HG03354 (cell line): ENCODE results near the gene SUPT20H.
"Not testable (repeated sequence)": the region's sequence is repeated elsewhere in the genome, so short reads cannot be mapped to it uniquely, and the experiment has no call there.

Experiments
- ATAC-seq: cut with Tn5 transposase; IDR thresholded peaks from one replicate; pipeline ENCODE4 v1.9.1; 2021; ENCODE audit warnings: mild to moderate bottlenecking; ENCODE audit not compliant: unreplicated experiment, poor library complexity, severe bottlenecking

Gene SUPT20H

DNA sequence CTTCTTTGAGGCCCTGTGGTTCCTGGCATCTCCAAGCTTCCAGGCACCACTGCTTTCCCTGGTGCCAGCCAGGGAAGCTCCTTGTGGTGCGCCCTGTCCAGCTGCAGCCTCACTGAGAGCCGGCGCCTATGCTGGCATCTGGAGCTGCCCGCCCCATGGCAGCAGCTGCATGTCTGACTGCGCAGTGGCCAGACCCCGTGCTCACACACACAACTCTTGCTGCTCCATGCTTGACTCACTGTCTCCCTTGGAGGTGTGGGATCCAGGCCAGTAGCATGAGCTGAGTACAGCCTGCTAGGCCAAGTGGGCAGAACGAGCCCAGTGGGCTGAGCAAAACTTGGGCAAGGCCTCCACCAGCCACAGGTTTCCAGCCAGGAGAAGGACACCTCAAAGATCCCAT is 11.5 kb upstream of the SUPT20H start:
- ATAC-seq: no peak

- ATAC-seq: no peak
These were observed 10.7 kb upstream of the SUPT20H start for GRCh38 chr13:37070145-37070695.

DNA sequence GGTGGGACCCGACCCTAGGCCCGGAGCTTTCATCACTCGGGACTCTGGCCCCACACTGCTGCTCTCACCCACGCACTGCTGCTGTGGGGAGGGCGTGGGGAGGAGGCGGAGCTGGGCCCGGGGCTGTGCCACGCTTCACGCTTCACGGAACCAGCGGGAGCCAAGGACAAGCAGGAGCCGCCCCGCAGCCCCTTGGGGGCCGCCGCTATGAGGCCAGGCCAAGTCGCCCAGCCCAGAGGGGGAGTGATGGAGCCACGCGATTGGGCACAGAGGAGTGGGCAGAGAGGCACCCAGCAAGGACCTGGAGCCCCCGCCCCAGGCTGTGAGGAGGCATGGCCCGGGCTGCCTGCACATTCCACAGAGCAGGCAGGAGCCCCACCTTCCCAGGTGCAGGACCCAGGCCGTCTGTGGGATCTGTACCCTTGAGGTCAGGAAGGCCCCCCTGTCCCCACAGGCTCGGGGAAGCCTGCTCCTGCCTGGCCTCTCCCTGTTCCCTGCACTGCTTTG is 10.2 kb upstream of the SUPT20H start:
- ATAC-seq: no peak

DNA sequence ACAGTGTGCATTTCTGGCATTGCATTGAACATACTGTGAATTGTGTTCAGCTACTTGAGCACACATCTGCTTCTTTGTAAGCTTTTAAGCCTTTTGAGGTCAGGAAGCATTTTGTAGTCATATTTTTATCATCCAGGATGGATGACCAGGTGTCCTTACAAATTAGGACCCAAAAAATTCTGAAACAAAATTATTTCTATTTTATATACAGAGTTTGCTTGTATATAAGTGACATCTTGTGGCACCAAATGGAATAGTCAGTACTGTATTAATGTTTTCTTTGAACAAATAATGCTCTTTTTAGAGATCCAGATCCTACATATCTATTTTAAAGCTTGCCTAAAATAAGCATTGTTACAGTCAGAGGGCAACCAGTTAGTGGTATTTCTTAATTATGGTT is 9.5 kb upstream of the SUPT20H start:
- ATAC-seq: no peak

DNA sequence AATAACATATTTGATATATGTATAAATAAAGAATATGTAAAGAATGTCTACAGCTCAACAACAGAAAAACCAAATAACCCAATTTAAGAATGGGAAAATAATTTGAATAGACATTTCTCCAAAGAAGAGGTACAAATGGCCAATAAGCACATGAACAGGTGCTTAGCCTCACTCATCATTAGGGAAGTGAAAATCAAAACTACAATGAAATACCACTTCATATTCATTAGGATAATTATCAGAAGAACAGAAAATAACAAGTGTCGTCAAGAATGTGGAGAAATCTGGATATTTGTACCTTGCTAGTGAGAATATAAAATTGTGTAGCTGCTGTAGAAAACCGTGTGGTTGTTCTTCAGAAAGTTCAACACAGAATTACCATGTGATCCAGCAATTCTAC is 8.4 kb upstream of the SUPT20H start:
- ATAC-seq: no peak

GRCh38 chr13:37065890-37066526 is 6.5 kb upstream of the SUPT20H start:
- ATAC-seq: no peak

- ATAC-seq: peak; percentile 36
These were observed 332 bp upstream of the SUPT20H start for GRCh38 chr13:37059848-37060192.

DNA sequence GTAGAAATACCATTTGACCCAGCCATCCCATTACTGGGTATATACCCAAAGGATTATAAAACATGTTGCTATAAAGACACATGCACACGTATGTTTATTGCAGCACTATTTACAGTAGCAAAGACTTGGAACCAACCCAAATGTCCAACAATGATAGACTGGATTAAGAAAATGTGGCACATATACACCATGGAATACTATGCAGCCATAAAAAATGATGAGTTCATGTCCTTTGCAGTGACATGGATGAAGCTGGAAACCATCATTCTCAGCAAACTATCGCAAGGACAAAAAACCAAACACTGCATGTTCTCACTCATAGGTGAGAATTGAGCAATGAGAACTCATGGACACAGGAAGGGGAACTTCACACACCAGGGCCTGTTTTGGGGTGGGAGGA is 3.3 kb downstream of the SUPT20H start:
- not testable (repeated sequence) for ATAC-seq

GRCh38 chr13:37053111-37053510 is 6.4 kb downstream of the SUPT20H start:
- ATAC-seq: not testable (repeated sequence)

GRCh38 chr13:37049810-37050209 is 9.7 kb downstream of the SUPT20H start:
- no peak for ATAC-seq

GRCh38 chr13:37047846-37048245 is 11.6 kb downstream of the SUPT20H start:
- ATAC-seq: no peak

- no peak for ATAC-seq
These were observed 12.5 kb downstream of the SUPT20H start for GRCh38 chr13:37047032-37047431.

DNA sequence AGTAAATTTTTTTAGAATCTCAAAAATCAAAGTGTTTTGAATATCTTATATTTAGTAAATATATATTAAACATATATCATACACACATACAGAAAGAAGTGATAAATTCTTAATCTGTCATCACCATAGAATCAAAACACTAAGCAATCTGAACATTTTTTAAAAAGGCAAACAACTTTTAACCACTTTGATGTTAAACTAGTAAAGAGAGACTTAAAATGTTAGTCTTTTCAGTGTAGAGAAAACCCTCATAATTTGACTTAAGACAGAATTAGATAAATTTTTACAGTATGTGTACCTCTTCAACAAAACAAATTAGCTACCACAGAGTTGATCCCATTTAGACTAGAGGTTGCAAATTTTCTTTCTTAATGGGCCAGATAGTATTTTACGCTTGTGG is 13.4 kb downstream of the SUPT20H start:
- no peak for ATAC-seq

- no peak for ATAC-seq
These were observed 18.7 kb downstream of the SUPT20H start for GRCh38 chr13:37040789-37041188.

- ATAC-seq: no peak
These were observed 19.6 kb downstream of the SUPT20H start for GRCh38 chr13:37039896-37040295.

GRCh38 chr13:37037241-37037640 is 22.2 kb downstream of the SUPT20H start:
- no peak for ATAC-seq

- ATAC-seq: no peak
These were observed 29.9 kb downstream of the SUPT20H start for GRCh38 chr13:37029617-37030016.

- ATAC-seq: no peak
These were observed 31.8 kb downstream of the SUPT20H start for GRCh38 chr13:37027639-37028038.

- no peak for ATAC-seq
These were observed 32.7 kb downstream of the SUPT20H start for GRCh38 chr13:37026771-37027170.

- ATAC-seq: no peak
These were observed 35.6 kb downstream of the SUPT20H start for GRCh38 chr13:37023871-37024270.

DNA sequence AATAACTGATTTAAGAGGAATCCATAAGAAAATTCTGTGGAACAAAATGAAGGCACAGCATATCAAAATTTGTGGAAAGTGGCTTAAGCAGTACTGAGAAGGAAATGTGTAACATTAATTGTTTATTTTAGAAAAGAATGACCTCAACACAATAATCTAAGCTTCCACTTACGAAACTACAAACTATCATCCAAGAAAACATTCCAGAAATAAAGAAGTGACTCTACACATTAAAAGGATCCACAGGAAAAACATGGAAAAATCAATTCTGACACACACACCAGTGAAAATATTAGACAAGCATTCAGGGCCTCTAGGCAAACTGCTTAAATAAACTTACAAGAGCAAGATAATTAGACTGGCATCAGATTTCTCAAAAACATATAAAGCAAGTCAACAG is 44.9 kb downstream of the SUPT20H start:
- no peak for ATAC-seq

GRCh38 chr13:37011788-37012187 is 47.7 kb downstream of the SUPT20H start:
- ATAC-seq: no peak
